Gastrocnemius medialis (tissue), 4 donors: ENCODE results near the gene OXT.

Experiments used
- CTCF ChIP-seq, 5 experiments: fragments of 450-650 bp in 3 of 5; fragments of 200-600 bp in 2 of 5; sonication (generic) in 2 of 5; IDR thresholded peaks in 4 of 5; conservative IDR thresholded peaks in 1 of 5; 1 replicate in 4 of 5; 2 replicates in 1 of 5; pipeline ENCODE4 v1.5.1; 2016 to 2019; ENCODE audit warnings: antibody characterized with exemption in 5 of 5, mild to moderate bottlenecking in 3 of 5, moderate library complexity in 3 of 5
- POLR2A ChIP-seq, 2 donors: fragments of 450-650 bp; IDR thresholded peaks; one replicate each; pipeline ENCODE4 v1.6.1; 2017; ENCODE audit warnings: antibody characterized with exemption in 2 of 2, mild to moderate bottlenecking in 2 of 2, moderate library complexity in 2 of 2

DNA sequence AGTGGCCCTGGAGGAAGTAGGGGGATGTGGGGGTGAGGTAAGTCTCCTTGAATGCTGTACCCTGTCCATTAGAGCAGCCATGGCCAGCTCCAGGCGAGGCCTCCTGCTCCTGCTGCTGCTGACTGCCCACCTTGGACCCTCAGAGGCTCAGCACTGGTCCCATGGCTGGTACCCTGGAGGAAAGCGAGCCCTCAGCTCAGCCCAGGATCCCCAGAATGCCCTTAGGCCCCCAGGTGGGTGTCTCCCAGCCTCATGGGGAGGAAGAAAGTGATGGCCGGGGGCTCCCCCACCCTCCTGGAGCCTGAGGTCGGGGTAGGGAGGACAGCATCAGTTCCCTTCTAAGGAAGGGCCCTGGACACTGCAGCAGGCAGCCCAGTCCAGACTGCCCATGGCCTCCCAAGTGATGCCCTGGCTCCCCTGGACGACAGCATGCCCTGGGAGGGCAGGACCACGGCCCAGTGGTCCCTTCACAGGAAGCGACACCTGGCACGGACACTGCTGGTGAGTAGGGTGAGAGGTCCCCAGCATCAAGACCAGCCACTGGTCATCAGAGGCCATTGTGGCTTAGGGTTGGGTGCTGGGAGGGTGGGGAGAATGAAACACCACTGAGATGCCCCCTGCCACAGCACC, 27.0 kb upstream of the OXT start:
- TF ChIP-seq CTCF (IDR thresholded peaks at IDR 0.05 in 4 of 5, conservative IDR thresholded peaks at IDR 0.05 in 1 of 5) (no peak), POLR2A (IDR thresholded peaks at IDR 0.05) (no peak)
